Stimulated activated CD8-positive, alpha-beta memory T cell treated with anti-CD3 and anti-CD28 coated beads, Interleukin-12 subunit alpha, Interleukin-12 subunit beta, amount 100 ng/mL, for 1 hour (primary cell): ENCODE data around the gene SP7.
"Not testable (repeated sequence)": the region's sequence is repeated elsewhere in the genome, so short reads cannot be mapped to it uniquely, and the experiment has no call there.

Source experiments
- DNase-seq: peaks from one replicate; pipeline ENCODE4 v3.0.0-alpha.2; 2020; ENCODE audit warnings: low read depth

The SP7 gene

GRCh38 chr12:53320352-53321195 lies 15.6 kb downstream of the SP7 start:
- DNase-seq = no peak

- DNase-seq = no peak
Observed at GRCh38 chr12:53313996-53314395, 22.2 kb downstream of the SP7 start.

GRCh38 chr12:53308276-53308675 lies 27.9 kb downstream of the SP7 start:
- DNase-seq = no peak

GRCh38 chr12:53306826-53307225 lies 29.3 kb downstream of the SP7 start:
- no peak for DNase-seq

GRCh38 chr12:53302903-53303302 lies 33.3 kb downstream of the SP7 start:
- no peak for DNase-seq

- no peak for DNase-seq
Observed at GRCh38 chr12:53300187-53300586, 36.0 kb downstream of the SP7 start.

GRCh38 chr12:53299454-53300180 lies 36.5 kb downstream of the SP7 start, which contains the start of gene MYG1:
MYG1 (plus strand) TSS chr12:53299695; CDS start chr12:53299738, 43 bp downstream.
- DNase-seq = peak; percentile 70

GRCh38 chr12:53299101-53299453 lies 37.1 kb downstream of the SP7 start:
- no peak for DNase-seq

GRCh38 chr12:53298164-53298563 lies 38.0 kb downstream of the SP7 start:
- DNase-seq = no peak

GRCh38 chr12:53297106-53297505 lies 39.0 kb downstream of the SP7 start:
- DNase-seq = not testable (repeated sequence)

- no peak for DNase-seq
Observed at GRCh38 chr12:53295891-53296219, 40.3 kb downstream of the SP7 start.

GRCh38 chr12:53295070-53295890 lies 40.9 kb downstream of the SP7 start, which contains the start of gene PFDN5:
PFDN5 (plus strand) TSS chr12:53295542; CDS start chr12:53295568, 26 bp downstream.
- DNase-seq = peak; percentile 74

- DNase-seq = no peak
Observed at GRCh38 chr12:53292426-53292825, 43.7 kb downstream of the SP7 start.

GRCh38 chr12:53290661-53291060 lies 45.5 kb downstream of the SP7 start:
- no peak for DNase-seq

- DNase-seq = no peak
Observed at GRCh38 chr12:53289891-53290290, 46.3 kb downstream of the SP7 start.

- DNase-seq = no peak
Observed at GRCh38 chr12:53288322-53288721, 47.8 kb downstream of the SP7 start.

- DNase-seq = peak; percentile 66
Observed at GRCh38 chr12:53287741-53288216, 48.4 kb downstream of the SP7 start.

GRCh38 chr12:53286448-53286847 lies 49.7 kb downstream of the SP7 start:
- DNase-seq = no peak

GRCh38 chr12:53279888-53280498 lies 56.2 kb downstream of the SP7 start:
- no peak for DNase-seq

GRCh38 chr12:53279283-53279869 lies 56.8 kb downstream of the SP7 start:
- DNase-seq = no peak

GRCh38 chr12:53277981-53278380 lies 58.2 kb downstream of the SP7 start:
- DNase-seq = no peak
